ENCODE results near the gene AFF4.
"Not testable (repeated sequence)": the region's sequence is repeated elsewhere in the genome, so short reads cannot be mapped to it uniquely, and the experiment has no call there.

The AFF4 gene

DNA sequence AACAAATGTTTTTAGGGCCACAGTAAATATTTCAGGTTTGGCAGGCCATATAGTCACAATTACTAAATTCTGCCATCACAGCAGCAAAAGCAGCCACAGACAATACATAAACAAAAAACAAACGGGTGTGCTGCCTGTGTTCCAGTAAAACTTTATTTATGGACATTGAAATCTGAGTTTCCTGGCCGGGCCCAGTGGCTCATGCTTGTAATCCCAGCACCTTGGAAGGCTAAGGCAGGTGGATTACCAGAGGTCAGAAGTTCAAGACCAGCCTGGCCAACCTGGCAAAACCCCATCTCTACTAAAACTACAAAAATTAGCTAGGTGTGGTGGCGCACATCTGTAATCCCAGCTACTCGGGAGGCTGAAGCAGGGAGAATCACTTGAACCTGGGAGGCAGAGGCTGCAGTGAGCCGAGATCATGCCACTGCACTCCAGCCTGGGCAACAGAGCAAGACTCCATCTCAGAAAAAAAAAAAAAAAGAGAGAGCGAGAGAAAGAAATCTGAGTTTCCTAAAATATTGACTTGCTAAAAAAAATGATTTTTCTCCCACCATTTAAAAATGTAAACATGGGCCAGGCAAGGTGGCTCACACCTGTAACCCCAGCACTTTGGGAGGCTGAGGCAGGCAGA, 7.2 kb downstream of the AFF4 start:
- not testable (repeated sequence) for DNase-seq (ENCODE audit: low spot score)

- no peak for DNase-seq (ENCODE audit: low spot score)
These were observed 9.7 kb downstream of the AFF4 start for GRCh38 chr5:132953710-132954109.

GRCh38 chr5:132952829-132953228, 10.6 kb downstream of the AFF4 start:
- DNase-seq (ENCODE audit: low spot score): no peak

- no peak for DNase-seq (ENCODE audit: low spot score)
These were observed 11.5 kb downstream of the AFF4 start for GRCh38 chr5:132951897-132952296.

DNA sequence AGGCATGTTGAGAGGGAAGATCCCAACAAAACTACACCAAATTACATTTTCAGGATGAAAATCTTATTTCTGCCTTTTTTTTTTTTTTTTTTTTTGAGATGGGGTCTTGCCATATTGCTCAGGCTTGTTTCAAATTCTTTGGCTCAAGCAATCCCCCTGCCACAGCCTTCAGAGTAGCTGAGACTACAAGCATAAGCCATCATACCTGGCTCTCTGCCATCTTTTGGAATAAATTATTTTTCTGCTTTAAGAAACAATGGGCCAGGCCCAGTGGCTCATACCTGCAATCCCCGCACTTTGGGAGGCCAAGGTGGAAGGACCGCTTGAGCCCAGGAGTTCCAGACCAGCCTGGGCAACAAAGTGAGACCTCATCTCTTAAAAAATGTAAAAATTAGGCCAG, 14.3 kb downstream of the AFF4 start:
- DNase-seq (ENCODE audit: low spot score): no peak

GRCh38 chr5:132947671-132948070, 15.8 kb downstream of the AFF4 start:
- peak; percentile 5 for DNase-seq (ENCODE audit: low spot score)

- DNase-seq (ENCODE audit: low spot score): not testable (repeated sequence)
These were observed 18.1 kb downstream of the AFF4 start for GRCh38 chr5:132945315-132945714.

GRCh38 chr5:132943362-132944022, 19.9 kb downstream of the AFF4 start:
- no peak for DNase-seq (ENCODE audit: low spot score)

- DNase-seq (ENCODE audit: low spot score): no peak
These were observed 22.1 kb downstream of the AFF4 start for GRCh38 chr5:132941331-132941730.

DNA sequence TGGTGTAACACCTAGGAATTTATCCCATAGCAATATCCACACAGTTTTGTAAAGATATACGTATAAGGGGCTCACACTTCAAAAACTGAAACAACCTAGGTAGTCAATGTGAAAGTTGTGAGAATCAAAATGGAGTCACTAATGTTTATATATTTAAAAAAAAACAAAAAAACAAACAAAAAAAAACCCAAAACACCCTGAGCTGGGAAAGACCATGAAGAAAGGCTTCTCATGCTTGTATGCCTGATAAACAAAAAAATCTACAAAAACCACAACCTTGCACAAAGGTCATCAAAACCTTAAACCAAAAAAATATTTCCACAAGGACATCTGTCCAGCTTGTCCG, 35.4 kb downstream of the AFF4 start:
- DNase-seq (ENCODE audit: low spot score): no peak

DNA sequence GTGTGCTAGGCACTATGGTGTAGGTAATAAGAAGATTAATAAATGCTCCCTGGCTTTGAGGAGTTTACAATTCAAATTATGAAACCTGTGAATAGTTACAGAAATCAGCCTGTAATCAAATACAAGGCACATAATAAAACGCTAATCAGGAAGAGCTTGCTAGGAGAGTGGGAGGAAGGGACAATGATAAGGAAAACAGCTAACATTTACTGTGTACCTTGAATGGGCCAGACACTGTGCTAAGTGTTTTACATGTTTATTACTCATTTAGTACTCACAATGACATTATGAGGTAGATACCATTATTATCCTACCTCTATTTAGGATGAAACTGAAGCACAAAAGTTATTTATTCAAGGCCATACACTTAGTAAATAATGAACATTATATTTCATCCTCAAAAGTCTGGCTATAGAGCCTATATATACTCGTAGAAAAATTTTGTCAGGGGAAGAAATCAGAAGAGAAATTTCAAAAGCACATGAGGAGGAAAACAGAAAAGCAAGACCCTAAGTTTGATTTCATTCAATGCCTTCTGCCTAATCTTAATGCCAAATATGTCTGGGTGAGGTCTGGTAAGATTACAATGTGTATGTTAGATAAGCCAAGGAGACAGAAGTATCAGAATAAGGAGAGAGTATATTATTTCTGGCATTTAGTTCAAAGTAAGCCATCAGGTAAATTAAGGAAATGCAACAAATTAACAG, 35.9 kb downstream of the AFF4 start:
- DNase-seq (ENCODE audit: low spot score): no peak

DNA sequence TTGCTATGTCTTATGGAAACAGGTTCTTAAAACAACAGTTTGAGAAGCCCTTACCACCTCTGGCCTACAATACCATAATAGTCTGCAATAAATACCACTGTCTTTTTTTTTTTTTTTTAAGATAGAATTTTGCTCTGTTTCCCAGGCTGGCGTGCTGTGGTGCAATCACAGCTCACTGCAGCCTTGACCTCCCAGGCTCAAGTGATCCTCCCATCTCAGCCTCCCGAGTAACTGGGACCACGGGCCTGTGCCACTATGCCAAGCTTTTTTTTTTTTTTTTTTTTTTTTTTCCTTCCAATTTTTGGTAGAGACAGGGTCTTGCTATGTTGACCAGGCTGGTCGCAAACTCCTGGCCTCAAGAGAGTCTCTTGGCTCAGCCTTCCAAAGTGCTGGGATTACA, 37.0 kb downstream of the AFF4 start:
- DNase-seq (ENCODE audit: low spot score): no peak

DNA sequence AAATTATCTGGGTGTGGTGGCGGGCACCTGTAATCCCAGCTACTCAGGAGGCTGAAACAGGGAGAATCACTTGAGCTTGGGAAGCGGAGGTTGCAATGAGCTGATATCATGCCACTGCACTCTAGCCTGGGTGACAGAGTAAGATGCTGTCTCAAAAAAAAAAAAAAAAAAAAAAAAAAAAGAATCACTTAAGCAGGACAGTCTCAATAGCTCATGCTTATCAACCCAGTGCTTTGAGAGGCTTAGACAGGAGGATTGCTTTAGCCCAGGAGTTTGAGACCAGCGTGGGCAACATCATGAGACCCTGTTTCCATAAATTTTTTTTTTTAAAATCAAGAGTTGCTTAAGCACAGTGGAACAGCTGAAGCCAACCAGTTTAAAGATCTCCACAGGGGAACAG, 47.3 kb downstream of the AFF4 start:
- DNase-seq (ENCODE audit: low spot score): no peak

DNA sequence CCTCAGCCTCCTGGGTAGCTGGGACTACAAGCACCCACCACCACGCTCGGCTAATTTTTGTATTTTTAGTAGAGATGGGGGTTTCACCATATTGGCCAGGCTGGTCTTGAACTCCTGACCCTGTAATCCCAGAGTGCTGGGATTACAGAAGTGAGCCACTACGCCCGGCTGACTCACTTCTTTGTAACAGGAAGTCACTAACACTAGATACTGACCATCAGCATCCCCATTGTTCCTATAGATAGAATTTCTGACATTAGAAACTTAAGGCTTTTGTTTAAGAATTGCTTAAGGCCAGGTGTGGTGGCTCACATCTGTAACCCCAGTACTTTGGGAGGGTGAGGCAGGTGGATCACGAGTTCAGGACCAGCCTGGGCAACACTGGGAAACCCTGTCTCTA, 47.8 kb downstream of the AFF4 start:
- DNase-seq (ENCODE audit: low spot score): no peak

DNA sequence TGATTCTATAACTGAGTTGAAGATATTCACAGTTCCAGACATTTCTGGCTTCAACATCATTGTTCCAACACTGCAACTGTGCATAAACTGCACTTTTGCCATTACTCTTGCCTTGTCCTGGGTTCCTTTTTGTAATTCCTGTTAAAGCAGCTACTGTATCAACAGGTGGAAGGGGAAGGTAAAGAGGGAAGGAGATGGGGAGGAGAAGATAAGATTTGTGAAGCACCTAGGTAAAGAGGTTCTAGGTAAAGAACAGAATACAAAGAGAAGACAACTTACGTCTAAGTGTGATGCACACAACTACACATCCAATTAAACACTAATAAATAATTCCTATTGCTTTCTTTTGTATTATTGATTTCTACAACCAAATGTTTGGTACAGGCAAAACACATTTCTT, 53.7 kb downstream of the AFF4 start:
- DNase-seq (ENCODE audit: low spot score): no peak

GRCh38 chr5:132907161-132907560, 56.3 kb downstream of the AFF4 start:
- DNase-seq (ENCODE audit: low spot score): no peak

GRCh38 chr5:132905938-132906337, 57.5 kb downstream of the AFF4 start:
- DNase-seq (ENCODE audit: low spot score): no peak

DNA sequence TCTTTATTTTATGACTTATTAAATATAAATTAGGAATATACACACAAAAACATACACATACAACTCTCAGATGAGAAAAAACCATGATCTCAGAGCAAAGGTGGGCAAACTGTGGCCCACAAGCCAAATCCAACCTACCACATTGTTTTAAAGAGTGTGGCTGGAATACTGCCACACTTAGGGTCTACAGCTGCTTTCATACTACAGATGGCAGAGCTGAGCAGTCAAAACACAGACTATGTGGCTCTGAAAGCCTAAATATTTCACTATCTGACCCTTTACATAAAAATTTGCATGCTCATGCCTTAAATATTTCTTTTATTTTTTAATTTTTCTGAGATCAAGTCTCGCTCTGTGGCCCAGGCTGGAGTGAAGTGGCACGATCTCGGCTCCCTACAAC, 61.7 kb downstream of the AFF4 start:
- DNase-seq (ENCODE audit: low spot score): no peak

- no peak for DNase-seq (ENCODE audit: low spot score)
These were observed 62.4 kb downstream of the AFF4 start for GRCh38 chr5:132901036-132901435.

- no peak for DNase-seq (ENCODE audit: low spot score)
These were observed 65.3 kb downstream of the AFF4 start for GRCh38 chr5:132898094-132898493.

DNA sequence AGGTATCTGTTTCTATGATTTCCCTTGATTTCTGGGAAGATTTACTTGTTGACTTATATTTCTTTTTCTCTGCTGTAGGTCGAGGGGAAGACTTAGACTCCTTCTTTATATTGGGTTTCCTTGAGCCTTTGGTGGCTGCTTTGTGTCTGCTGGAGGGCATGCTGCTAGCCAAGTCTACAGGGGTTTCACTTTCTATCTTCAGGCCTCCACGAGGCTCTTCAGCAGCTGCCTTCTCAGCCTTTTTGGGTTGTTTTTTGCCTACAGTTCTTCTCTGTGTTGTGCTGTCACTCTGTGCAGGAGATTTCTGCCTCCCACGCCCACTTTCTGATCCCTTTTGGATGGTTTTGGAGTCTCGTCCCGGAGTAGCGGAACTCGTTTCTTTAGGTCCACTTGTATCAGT, 66.7 kb downstream of the AFF4 start:
- DNase-seq (ENCODE audit: low spot score): no peak

DNA sequence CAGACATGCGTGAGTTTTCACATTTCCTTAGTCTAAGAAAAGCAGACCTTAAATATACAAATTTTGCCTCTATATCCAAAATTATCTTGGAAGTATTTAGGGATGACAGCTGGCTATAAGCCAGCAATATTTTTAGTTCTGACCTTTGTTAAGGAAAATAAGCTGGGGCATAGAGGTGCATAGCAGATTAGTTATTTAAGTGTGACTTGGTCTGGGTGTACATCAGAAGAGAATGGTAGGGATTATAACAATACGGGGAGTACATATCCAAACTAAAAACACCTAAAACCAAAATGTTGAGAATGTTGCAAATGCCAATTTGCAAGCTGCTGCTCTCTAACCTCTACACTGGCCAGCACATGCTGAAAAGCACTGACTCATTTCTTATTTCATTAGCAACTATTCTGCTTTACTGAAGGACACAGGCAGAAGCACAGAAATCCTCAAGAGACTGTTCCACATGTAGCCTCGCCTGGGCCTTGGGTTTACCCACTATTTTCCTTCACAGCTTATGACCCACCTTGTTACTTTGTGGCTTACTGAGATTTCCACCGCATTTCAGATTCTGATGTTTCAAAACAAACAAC, 67.6 kb downstream of the AFF4 start:
- DNase-seq (ENCODE audit: low spot score): no peak

- no peak for DNase-seq (ENCODE audit: low spot score)
These were observed 72.6 kb downstream of the AFF4 start for GRCh38 chr5:132890817-132891216.
